ENCODE data around the gene MAP4K4. TPM values are rescaled to one million over a fixed set of nuclear protein-coding genes. Genes with fewer than 3 reads are reported as not detected.

Gene MAP4K4
- total and polyA plus RNA-seq, 2 of the 13 experiments (the other 11 are each of a cell fraction or from before 2014, with no cell fraction given) = 105 to 264 TPM

- TF ChIP-seq ZNF280D (CRISPR knock-in tag; IDR thresholded peaks at IDR 0.05) (peak; percentile 43; the same call in 1 of the 2 replicates), ASH2L (IDR thresholded peaks at IDR 0.05; ENCODE audit: insufficient read length, low read depth, low read length) (no peak), PPARG (CRISPR knock-in tag; conservative IDR thresholded peaks at IDR 0.05) (peak; percentile 62; the same call in 1 of the 2 replicates), SAFB2 (CRISPR knock-in tag; IDR thresholded peaks at IDR 0.05; ENCODE audit: borderline replicate concordance, low read depth) (no peak), MAFK (conservative IDR thresholded peaks at IDR 0.05 in 1 of 2, IDR thresholded peaks at IDR 0.05 in 1 of 2; ENCODE audit: low read length in 2 of 2) (peak; percentile 37 to 41; a peak in 2 of 4 replicates), KMT2B (CRISPR knock-in tag; IDR thresholded peaks at IDR 0.05) (no peak), CENPX (CRISPR knock-in tag; IDR thresholded peaks at IDR 0.05) (no peak), ZNF468 (CRISPR knock-in tag; IDR thresholded peaks at IDR 0.05) (no peak), ZNF570 (CRISPR knock-in tag; IDR thresholded peaks at IDR 0.05; ENCODE audit: borderline replicate concordance) (no peak), ZNF18 (CRISPR knock-in tag; IDR thresholded peaks at IDR 0.05; ENCODE audit: insufficient replicate concordance) (peak; percentile 98), RERE (CRISPR knock-in tag; IDR thresholded peaks at IDR 0.05; ENCODE audit: low read depth) (peak; percentile 76), ZNF329 (CRISPR knock-in tag; IDR thresholded peaks at IDR 0.05; ENCODE audit: low read depth) (0 out of 2 replicates have a peak, but pooled peaks have one; percentile 40), AFF4 (CRISPR knock-in tag; IDR thresholded peaks at IDR 0.05) (no peak)
Measured at GRCh38 chr2:101766871-101767739, 69.6 kb downstream of the MAP4K4 start (continued).
